Mucosa of descending colon (tissue), 3 donors: ENCODE results near the gene MCTP1. TPM values are rescaled to one million over a fixed set of nuclear protein-coding genes. Genes with fewer than 3 reads are reported as not detected.

Experiments
- ATAC-seq: fragments of 200-7000 bp; cut with Tn5 transposase; one replicate; pipeline ENCODE4 v1.9.1; 2020; ENCODE audit warnings: mild to moderate bottlenecking, moderate library complexity
- DNase-seq, 3 donors: peaks; one replicate each; pipeline ENCODE4 v3.0.0-alpha.2; 2020
- H3K36me3 ChIP-seq: fragments of 200-600 bp; one replicate; pipeline ENCODE4 v1.8.0; 2021; ENCODE audit warnings: low read depth, mild to moderate bottlenecking
- H3K4me1 ChIP-seq: fragments of 200-600 bp; one replicate; pipeline ENCODE4 v1.8.0; 2021; ENCODE audit warnings: low read depth, mild to moderate bottlenecking
- H3K4me3 ChIP-seq: fragments of 200-600 bp; one replicate; pipeline ENCODE4 v1.8.0; 2021; ENCODE audit warnings: mild to moderate bottlenecking
- H3K9me3 ChIP-seq: fragments of 200-600 bp; one replicate; pipeline ENCODE4 v1.8.0; 2021; ENCODE audit warnings: mild to moderate bottlenecking
- intact Hi-C, 2 donors: fragments of 100-400 bp; cut with DNase I in 1 of 2; cut with micrococcal nuclease in 1 of 2; formaldehyde crosslinking; loops; one replicate each; pipeline versions ENCODE4 v1.11.0 to v1.11.1; 2022; cut with DNase I, micrococcal nuclease
- total RNA-seq, 3 donors: library from RNA; stranded (reverse); fragmentation: NEBNext Ultra II Directional in 2 of 3; extraction: Animal tissue kit (Norgen Biotek cat#: 25700) in 2 of 3; gene quantifications; one replicate each; pipeline versions ENCODE4 v1.2.1 to v1.2.4, GENCODE V29; 2021 to 2023
- TF ChIP-seq, protein P1 (sequence below): fragments of 200-600 bp; IDR thresholded peaks from one replicate; pipeline ENCODE4 v1.8.0; 2022; ENCODE audit warnings: antibody characterized with exemption, mild to moderate bottlenecking
- donor health status: DM: no; HTN: no; CAD: no; lungs with moderate emphysema.
- donor health status: DM: no; HTN: no; CAD: no.
- donor health status: DM: no; HTN: yes; CAD: no.

Gene MCTP1
- total RNA-seq, 3 donors from 2014 or later = 6.8 to 12.3 (median 7.7) TPM

DNA sequence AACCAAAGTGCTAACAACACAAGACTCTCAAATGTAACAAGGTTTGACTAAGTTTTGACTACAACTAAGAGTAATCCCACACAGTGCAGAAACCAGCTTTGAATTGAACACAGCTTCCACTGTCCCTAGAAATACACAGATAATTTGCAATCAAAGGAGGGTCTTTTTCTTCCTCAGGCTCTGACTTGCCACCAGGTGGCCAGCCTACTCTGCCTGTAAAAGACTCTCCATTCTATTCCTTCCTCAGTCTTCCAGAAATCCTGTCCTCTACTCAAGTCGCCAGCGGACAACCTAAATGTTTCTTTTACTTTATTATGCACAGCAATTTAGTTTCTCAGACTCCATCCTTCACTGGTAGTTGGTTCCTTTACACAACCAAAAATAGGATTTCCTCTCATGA, 32.2 kb upstream of the MCTP1 start:
- Histone ChIP-seq H3K4me3 (no peak overlapping the region), H3K9me3 (no peaks in the 10 kb centered on the region), H3K4me1 (no peaks in the 10 kb centered on the region), H3K36me3 (no peaks in the 10 kb centered on the region)
- TF ChIP-seq, protein P1, sequence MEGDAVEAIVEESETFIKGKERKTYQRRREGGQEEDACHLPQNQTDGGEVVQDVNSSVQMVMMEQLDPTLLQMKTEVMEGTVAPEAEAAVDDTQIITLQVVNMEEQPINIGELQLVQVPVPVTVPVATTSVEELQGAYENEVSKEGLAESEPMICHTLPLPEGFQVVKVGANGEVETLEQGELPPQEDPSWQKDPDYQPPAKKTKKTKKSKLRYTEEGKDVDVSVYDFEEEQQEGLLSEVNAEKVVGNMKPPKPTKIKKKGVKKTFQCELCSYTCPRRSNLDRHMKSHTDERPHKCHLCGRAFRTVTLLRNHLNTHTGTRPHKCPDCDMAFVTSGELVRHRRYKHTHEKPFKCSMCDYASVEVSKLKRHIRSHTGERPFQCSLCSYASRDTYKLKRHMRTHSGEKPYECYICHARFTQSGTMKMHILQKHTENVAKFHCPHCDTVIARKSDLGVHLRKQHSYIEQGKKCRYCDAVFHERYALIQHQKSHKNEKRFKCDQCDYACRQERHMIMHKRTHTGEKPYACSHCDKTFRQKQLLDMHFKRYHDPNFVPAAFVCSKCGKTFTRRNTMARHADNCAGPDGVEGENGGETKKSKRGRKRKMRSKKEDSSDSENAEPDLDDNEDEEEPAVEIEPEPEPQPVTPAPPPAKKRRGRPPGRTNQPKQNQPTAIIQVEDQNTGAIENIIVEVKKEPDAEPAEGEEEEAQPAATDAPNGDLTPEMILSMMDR = no peak
- no peak for DNase-seq
- intact Hi-C loops = no loop called here
- ATAC-seq = no peak

- DNase-seq = no peak
- Histone ChIP-seq H3K4me1 (no peaks in the 10 kb centered on the region), H3K36me3 (no peaks in the 10 kb centered on the region), H3K4me3 (no peak overlapping the region), H3K9me3 (no peaks in the 10 kb centered on the region)
- TF ChIP-seq, protein P1 = no peak
- ATAC-seq = no peak
- intact Hi-C loops = no loop called here
Measured at GRCh38 chr5:95304711-95305110, 19.8 kb upstream of the MCTP1 start.

DNA sequence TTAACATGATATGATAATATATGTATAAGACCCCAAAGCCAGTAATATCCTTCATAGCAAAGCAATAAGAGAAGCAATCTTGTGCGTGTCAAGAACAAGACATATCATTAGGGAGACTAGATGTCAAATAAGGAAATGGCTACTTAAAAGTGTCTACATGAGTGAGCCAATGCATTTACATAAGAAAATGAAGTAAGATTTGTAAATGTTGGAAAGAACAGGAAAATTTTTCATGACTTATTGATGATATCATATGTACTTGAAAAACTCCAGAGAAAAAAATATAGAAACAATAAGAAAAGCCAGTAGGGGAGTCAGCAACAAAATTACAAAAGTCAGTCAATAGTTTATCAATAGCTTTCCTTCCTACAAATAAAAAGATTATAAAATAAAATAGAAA, 13.8 kb upstream of the MCTP1 start:
- Histone ChIP-seq H3K4me3 (no peak overlapping the region), H3K36me3 (no peaks in the 10 kb centered on the region), H3K4me1 (no peaks in the 10 kb centered on the region), H3K9me3 (no peaks in the 10 kb centered on the region)
- ATAC-seq = no peak
- intact Hi-C loops = no loop called here
- DNase-seq = no peak
- TF ChIP-seq, protein P1 = no peak

- H3K4me3 ChIP-seq = no peak overlapping the region
- no peaks in the 10 kb centered on the region for H3K36me3 ChIP-seq
- H3K4me1 ChIP-seq = no peaks in the 10 kb centered on the region
- DNase-seq (no peak), ATAC-seq (no peak)
- TF ChIP-seq, protein P1 = no peak
- intact Hi-C loops = no loop called here
- H3K9me3 ChIP-seq = no peaks in the 10 kb centered on the region
Measured at GRCh38 chr5:95296291-95296690, 11.4 kb upstream of the MCTP1 start.

DNA sequence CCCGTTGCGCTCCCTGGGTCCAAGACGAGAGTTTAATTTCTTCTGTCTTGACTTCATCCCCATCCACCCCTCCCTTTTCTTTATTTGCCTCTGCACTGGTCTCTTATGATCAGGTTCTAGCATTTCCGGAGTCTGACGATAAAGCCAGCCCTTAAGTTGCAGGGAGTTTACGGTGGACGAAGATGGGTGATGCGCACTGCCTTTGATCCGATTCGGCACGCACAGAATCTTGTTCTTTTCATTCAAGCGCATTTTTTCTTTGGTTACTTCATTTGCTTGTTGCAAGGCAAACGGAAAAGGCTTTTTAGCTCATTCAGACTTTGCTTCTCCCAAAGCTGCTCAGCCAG, 488 bp upstream of the MCTP1 start:
- Histone ChIP-seq H3K9me3 (no peaks in the 10 kb centered on the region), H3K36me3 (no peaks in the 10 kb centered on the region), H3K4me3 (no peak overlapping the region), H3K4me1 (peaks cover 8% of the 10 kb centered on the region)
- ATAC-seq = no peak
- no peak for DNase-seq
- TF ChIP-seq, protein P1 = no peak
- intact Hi-C loops = no loop called here
